T-helper 1 cell (primary cell): Measurements from ENCODE around the gene OSBPL1A.

Experiments used
- DNase-seq, 5 donors: peaks; one replicate each; pipeline ENCODE4 v3.0.0-alpha.2; 2012 to 2020

The OSBPL1A gene

GRCh38 chr18:24214144-24214543 is 183.5 kb downstream of the OSBPL1A start:
- DNase-seq = no peak

- DNase-seq = no peak
Measured at GRCh38 chr18:24212939-24213338, 184.7 kb downstream of the OSBPL1A start.

GRCh38 chr18:24209558-24209957 is 188.1 kb downstream of the OSBPL1A start:
- no peak for DNase-seq

- DNase-seq = no peak
Measured at GRCh38 chr18:24208270-24209035, 189.2 kb downstream of the OSBPL1A start.

- no peak for DNase-seq
Measured at GRCh38 chr18:24204904-24205303, 192.7 kb downstream of the OSBPL1A start.

GRCh38 chr18:24201699-24202687 is 195.6 kb downstream of the OSBPL1A start:
- no peak for DNase-seq

GRCh38 chr18:24200494-24201290 is 196.9 kb downstream of the OSBPL1A start:
- no peak for DNase-seq

GRCh38 chr18:24199372-24199962 is 198.2 kb downstream of the OSBPL1A start:
- no peak for DNase-seq

GRCh38 chr18:24198461-24198860 is 199.2 kb downstream of the OSBPL1A start:
- DNase-seq = no peak

GRCh38 chr18:24197412-24197811 is 200.2 kb downstream of the OSBPL1A start:
- no peak for DNase-seq

- DNase-seq = no peak
Measured at GRCh38 chr18:24196764-24197163, 200.9 kb downstream of the OSBPL1A start.

- DNase-seq = no peak
Measured at GRCh38 chr18:24195296-24196053, 202.1 kb downstream of the OSBPL1A start.

- DNase-seq = no peak
Measured at GRCh38 chr18:24190590-24190989, 207.0 kb downstream of the OSBPL1A start.

GRCh38 chr18:24189664-24190346 is 207.8 kb downstream of the OSBPL1A start:
- no peak for DNase-seq

- DNase-seq = no peak
Measured at GRCh38 chr18:24189007-24189528, 208.6 kb downstream of the OSBPL1A start.

- DNase-seq = no peak
Measured at GRCh38 chr18:24188120-24188519, 209.5 kb downstream of the OSBPL1A start.

GRCh38 chr18:24187689-24188088 is 209.9 kb downstream of the OSBPL1A start:
- no peak for DNase-seq

- DNase-seq = no peak
Measured at GRCh38 chr18:24187049-24187448, 210.6 kb downstream of the OSBPL1A start.

GRCh38 chr18:24185805-24186204 is 211.8 kb downstream of the OSBPL1A start:
- no peak for DNase-seq

- DNase-seq = no peak
Measured at GRCh38 chr18:24181806-24182205, 215.8 kb downstream of the OSBPL1A start.

- no peak for DNase-seq
Measured at GRCh38 chr18:24180048-24180447, 217.6 kb downstream of the OSBPL1A start.
